G401 (cell line): Measurements from ENCODE around the gene TIGD4. TPM values are rescaled to one million over a fixed set of nuclear protein-coding genes. Genes with fewer than 3 reads are reported as not detected.
A peak's percentile ranks its signal among the peaks of the same experiment; 100 is the strongest.

Source experiments
- DNase-seq: peaks from one replicate; pipeline ENCODE4 v3.0.0-alpha.2; 2015; ENCODE audit warnings: low spot score
- in situ Hi-C: cut with HindIII; loops from 2 replicates; pipeline ENCODE4 v1.10.0; 2016; ENCODE audit warnings: low sequenced_read_pairs, mixed read lengths
- total RNA-seq: library from RNA; depleted of rRNA; stranded (reverse); fragments of >200 nt; shearing (Covaris generic); gene quantifications from 2 replicates; pipeline ENCODE4 v1.2.3, GENCODE V29; 2014; rRNA removed

The TIGD4 gene
- 0.18 and 0.85 TPM in 2 replicates for total RNA-seq

DNA sequence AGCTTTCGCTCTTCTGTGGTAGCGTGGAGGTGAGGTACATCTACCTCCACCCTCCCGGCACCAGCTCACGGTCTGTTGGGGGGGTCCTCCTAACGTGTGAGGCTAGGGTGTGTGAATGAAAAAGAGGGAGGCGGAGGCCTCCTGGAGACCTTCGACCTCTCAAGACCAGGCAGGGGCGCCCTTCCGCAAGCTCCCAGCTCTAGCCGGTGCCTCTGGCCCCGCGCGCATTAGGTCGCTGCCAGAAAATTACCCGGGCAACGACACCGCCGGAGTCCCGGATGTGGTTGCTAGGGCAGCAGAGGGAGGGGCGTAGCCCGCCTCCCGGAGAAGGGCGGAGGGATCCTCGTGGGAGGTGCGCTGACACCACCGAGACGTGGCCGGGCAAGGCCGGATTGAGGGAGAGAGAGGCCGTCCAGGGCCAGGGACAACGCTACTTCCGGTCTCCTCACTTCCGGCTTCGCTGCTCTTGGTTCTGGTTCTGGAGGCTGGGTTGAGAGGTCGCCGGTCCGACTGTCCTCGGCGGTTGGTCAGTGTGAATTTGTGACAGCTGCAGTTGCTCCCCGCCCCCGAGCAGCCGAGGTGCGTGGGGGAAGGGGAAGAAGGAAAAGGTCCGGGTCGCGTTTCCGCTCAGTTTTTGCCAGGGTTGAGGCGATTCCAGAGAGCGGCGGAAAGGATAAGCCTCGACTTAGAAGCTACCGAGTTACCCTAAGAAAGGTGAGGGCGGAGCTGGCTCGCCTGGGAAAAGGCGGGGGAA is at the start of gene TIGD4, which contains the start of gene ARFIP1:
Gene TIGD4 (minus strand): TSS at position 218 of the 754 bp plus-strand sequence. CDS start 8,726 bp downstream, outside the sequence.
Gene ARFIP1 (plus strand): TSS at position 442 of the 754 bp plus-strand sequence. CDS start 49,680 bp downstream, outside the sequence.
- in situ Hi-C loops: no loop called here
- DNase-seq: peak; percentile 99

DNA sequence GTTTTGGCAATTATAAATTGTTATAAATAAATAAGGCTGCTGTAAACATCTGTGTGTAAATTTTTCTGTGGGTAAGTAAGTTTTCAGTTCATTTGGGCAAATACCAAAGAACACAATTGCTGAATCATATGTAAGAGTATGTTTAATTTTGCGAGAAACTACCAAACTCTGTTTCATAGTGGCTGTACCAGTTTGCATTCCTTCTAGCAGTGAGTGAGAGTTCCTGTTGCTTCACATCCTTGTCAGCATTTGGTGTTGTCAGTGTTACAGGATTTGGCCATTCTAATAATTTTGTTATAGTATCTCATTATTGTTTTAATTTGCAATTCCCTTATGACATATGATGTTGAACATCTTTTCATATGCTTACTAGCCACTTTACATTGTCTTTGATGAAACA is 48.6 kb upstream of the TIGD4 start:
- no peak for DNase-seq
- in situ Hi-C loops: no loop called here

DNA sequence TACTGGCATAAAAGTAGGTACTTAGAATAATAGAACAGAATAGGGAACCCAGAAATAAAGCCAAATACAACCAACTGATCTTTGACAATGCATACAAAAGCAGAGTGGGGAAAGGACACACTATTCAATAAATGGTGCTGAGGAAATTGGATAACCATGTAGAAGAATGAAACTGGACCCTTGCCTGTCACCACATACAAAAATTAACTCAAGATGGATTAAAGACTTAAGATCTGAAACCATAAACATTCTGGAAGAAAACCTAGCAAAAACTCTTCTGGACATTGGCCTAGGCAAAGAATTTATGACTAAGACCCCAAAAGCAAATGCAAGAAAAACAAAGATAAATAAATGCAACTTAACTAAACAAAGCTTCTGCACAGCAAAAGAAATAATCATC is 45.8 kb upstream of the TIGD4 start:
- in situ Hi-C loops: no loop called here
- DNase-seq: no peak

DNA sequence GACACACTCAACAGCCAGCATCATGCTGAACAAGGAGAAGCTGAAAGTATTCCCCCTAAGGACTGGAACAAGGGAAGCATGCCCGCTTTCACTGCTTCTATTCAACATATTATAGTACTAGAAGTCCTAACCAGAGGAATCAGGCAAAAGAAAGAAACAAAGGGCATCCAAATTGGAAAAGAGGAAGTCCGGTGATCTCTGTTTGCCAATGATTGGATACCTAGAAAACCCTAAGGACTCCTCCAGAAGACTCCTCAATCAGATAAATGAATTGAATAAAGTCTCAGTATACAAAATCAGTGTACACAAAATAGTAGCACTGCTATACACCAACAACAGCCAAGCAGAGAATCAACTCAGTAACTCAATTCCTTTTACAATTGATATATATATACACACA is 45.0 kb upstream of the TIGD4 start:
- in situ Hi-C loops: no loop called here
- DNase-seq: no peak

DNA sequence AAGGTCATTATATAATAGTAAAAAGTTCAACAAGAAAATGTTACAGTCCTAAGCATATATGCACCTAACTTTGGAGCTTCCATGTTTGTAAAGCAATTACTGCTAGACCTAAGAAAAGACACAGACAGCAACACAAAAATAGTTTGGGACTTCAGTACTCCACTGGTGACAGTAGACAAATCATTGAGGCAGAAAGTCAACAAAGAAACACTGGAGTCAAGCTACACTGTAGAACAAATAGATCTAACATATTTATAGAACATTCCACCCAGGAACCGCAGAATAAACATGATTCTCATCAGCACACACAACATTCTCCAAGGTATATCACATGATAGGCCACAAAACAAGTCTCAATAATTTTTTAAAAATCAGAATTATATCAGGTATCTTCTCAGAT is 42.8 kb upstream of the TIGD4 start:
- in situ Hi-C loops: no loop called here
- no peak for DNase-seq

DNA sequence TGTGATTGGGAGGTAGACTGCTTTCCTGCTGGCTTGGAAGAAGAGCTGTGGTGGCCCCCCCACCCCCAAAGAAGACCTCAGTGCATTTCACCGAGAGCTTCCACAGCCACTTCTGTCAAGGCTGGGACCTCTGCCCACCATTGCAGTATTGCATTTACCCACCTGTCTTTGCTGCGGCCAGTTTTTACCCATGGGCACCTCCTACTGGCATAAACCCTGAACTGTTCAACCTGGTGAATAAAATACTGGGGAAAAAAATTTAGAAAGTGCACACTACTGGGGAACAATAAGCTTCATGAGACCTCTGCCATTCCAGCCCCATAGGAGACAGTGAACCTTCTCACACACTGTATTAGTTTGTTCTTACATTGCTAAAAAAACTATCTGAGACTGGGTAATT is 40.5 kb upstream of the TIGD4 start:
- in situ Hi-C loops: no loop called here
- no peak for DNase-seq

DNA sequence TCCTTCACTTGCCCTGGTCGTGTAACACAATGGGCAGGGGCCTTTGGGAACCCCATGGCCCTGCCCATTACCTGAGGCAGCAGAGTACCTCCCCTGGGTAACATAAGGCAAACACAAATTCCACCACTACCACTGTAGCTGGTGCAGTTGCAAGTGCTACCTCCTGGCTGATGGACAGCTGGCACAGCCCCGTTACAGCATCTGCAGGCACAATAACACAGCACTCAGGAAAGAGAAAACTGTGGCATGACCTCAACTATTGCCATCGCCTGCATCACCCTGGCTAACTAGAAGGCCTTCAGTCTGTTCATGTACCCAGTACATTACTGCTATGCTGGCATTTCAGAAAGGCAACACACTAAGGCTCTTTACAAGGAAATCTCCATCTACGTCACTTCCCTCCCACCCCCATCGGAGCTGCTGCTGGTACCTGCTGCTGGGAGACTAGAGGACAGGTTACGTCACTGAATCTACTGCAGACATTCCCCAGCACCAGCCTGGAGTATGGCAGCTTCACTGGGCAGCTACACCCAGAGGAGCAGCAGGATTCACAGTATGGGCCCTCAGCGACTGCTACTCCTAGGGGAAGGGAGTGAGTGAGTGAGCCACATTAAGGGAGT is 39.6 kb upstream of the TIGD4 start:
- DNase-seq: no peak
- in situ Hi-C loops: no loop called here

DNA sequence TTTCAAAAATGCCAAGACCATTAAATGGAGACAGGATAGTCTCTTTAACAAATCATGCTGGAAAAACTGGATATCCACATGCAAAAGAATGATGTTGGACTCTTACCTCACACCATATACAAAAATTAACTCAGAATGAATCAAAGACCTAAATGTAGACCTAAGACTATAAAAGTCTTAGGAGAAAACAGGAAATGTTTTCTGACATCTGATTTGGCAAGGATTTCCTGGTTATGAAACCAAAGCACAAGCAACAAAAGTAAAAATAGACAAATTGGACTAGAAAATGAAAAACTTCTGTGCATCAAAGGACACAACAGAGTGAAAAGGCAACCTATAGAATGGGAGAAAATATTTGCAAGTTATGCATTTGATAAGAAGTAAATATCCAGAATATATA is 37.8 kb upstream of the TIGD4 start:
- no peak for DNase-seq
- in situ Hi-C loops: no loop called here

DNA sequence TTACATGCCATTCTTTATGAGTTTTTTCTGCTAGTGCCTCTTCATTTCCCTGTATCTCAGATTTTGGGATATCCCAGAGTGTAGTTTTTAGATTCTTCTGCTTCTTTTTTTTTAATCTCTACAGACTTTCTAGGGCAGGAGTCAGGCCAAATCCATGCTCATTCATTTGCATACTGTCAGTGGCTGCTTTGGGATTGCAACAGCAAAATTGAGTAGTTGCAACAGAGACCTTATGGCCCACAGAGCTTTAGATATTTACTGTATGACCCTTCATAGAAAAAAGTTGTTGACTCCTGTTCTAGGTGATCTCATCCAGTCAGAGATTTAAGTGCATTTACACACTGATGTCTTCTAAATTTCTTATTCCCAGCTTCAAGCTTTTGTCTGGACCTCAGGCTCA is 35.5 kb upstream of the TIGD4 start:
- in situ Hi-C loops: no loop called here
- DNase-seq: no peak

DNA sequence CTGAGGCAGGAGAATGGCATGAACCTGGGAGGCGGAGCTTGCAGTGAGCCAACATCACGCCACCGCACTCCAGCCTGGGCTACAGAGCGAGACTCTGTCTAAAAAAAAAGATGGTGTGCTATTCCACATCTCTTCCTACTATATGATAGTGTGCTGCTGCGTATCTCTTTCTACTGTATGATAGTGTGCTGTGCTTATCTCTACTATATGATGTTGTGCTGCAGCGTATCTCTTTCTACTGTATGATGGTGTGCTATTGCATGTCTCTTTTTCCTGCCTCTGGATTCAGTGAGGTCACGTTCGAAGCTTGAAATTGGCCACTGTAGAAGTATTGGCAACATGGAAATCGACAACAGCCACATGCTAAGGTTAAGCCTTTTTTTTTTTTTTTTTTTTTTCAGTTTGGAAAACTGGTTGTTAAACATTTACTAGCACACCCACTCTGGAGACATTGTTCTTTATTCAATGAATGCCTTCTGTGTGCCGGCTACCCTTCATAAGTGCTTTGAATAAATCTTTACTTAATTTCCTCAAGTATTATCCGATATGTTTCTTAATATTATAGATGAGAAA is 31.3 kb upstream of the TIGD4 start:
- in situ Hi-C loops: no loop called here
- no peak for DNase-seq

DNA sequence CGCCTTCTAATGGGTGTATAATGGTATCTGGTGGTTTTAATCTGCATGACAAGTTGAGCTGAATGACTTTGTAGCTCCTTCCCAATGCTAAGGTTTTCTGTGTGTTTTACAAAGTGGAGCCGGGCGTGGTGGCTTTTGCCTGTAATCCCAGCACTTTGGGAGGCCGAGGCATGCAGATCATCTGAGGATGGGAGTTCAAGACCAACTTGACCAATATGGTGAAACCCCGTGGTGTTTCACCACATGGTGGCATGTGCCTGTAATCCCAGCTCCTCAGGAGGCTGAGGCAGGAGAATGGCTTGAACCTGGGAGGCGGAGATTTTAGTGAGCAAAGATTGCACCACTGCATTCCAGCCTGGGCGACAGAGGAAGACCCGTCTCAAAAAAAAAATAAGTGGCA is 29.1 kb upstream of the TIGD4 start:
- no peak for DNase-seq

DNA sequence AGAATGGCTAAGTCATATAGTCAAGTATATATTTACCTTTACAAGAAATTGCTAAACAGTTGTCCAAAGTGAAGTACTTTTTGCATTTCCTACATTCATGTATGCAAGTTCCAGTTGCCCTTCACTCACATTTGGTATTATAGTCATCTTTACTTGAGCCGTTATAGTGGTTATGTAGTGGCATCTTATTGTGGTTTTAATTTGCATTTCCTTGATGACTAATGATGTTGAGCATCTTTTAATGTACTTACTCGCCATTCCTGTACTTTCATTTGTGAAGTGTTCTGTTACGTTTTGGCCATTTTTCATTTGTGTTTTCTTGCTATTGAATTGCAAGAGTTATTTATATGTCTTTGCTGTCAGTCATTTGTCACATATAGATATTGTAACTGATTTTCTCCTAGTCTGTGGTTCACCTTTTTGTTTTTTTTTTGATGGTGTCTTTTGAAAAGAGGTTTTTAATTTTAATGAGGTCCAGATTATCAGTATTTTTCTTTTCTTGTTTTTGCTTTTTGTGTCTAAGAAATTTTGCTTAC is 27.8 kb upstream of the TIGD4 start:
- in situ Hi-C loops: no loop called here

More for the DNA sequence above, 29.1 kb upstream of the TIGD4 start:
- in situ Hi-C loops: no loop called here

DNA sequence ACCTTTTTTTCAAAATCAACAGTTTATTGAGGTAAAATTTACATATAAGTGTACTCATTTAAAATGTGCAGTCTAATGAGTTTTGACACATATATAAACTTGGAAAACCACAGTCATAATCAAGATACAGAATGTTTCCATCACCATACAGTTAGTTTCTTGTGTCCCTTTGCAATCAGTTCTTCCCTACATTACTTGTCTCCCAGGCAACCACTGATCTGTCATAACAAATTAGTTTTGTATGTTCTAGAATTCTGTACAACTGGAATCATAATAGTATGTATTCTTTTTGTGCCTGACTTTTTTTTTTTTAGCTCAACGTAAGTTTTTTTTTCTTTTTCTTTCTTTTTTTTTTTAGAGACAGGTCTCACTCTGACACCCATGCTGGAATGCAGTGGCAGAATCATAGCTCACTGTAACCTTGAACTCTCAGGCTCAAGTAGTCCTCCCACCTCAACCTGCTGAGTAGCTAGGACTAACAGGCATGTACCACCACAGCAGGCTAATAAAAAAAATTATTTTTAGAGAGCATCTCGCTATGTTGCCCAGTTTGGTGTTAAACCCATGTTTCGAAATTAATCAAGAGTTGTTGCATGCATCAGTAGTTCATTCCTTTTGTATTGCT is 27.1 kb upstream of the TIGD4 start:
- DNase-seq: no peak
- in situ Hi-C loops: no loop called here

More for the DNA sequence above, 27.8 kb upstream of the TIGD4 start:
- no peak for DNase-seq

DNA sequence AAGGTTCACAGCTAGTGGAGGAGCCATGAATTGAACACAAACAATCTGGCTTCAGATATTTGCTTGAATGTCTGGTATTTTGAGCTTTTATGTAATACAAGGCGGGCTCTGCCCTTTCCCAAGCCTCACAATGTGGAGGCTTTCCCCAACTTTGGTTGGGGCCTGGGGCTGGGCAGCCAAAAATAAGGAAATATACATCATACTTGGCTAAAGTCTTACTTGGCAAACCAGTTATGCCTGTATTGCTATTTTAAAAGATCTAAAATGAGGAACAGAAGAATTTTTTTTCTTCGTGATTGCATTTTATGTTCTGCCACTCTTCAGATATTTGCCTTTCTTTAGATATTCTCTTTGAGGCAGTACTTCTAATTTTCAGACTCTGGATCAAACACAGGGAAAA is 26.3 kb upstream of the TIGD4 start:
- in situ Hi-C loops: no loop called here
- no peak for DNase-seq

DNA sequence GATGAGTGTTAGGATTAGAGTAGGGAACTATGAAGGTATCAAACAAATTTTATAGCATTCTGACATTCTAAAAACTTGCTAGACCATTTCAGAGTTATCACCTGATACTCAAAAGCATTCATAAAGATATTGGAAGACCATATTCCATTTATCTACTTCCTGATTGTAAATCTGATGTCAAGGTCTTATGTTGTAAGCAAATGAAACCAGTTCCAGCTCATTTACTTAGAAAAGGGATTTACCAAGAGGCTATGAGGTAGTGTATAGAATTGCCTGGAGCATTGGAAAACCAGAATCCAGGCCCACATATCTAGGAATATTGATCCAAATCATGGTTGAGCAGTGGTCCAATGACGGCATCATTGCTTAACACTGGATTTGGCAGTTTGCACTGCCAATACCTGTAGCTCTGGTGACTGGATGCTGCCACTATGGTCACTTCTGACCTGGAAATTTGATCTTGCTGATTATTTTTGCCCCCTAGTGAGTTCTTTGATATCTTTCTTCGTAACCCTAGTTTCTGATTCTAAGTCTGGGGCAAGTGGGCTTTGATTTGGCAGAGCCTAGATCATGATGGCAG is 25.6 kb upstream of the TIGD4 start:
- DNase-seq: no peak
- in situ Hi-C loops: no loop called here

DNA sequence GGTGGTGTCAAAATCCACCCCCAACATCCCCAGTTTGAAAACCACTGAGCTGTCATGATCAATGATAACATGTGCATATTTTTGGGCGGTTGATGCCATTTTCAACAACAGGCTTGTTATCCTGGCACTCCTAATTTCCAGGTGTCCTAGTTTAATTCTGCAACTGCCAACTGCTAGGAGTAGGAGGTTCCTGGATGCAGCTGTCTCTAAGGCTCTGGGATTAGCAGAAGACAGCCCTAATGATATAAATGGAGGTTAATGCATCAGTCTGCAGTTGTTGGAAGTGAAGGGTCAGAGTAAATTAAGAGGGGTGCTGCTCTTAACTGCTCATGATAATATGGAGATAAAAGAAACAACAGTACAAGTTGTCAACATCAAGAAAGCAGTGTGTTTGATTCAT is 24.0 kb upstream of the TIGD4 start:
- in situ Hi-C loops: no loop called here

DNA sequence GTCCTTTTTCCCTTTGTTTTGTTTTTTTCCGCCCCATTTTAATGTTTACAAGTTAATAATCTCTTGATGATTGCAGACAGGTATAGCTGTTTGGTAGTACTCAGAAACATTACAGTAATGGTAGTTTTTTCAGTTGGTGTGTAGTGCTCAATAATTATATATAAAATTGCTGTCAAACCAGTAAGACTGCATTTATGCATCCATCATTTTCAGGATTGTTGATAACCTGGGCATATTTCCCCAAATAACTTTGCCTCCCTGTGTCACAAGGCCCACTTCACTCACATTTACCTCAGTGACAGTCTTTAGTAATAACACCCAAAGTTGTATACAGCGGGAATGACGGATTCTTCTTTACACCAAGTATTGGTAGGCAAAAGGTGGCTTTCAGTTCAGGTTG is 16.4 kb upstream of the TIGD4 start:
- in situ Hi-C loops: no loop called here
- no peak for DNase-seq

More for the DNA sequence above, 24.0 kb upstream of the TIGD4 start:
- DNase-seq: no peak

DNA sequence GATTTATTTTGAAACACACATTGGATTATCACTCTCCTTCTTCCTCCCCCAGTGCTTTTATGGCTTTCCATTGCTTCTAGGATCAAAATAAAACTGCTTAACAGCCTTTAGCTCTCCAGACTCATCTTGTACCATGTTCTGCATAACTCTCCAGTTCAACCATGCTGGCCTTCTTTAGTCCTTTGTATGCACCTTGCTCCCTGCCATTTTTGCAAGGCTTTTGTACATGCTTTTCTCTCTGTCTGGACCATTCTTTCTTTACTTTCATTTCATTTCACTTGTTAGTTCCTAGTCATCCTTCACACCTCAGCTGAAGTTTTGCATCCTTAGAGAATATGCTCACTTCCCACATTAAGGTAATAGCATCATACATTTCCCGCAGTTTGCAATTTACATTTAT is 7.1 kb upstream of the TIGD4 start:
- no peak for DNase-seq
- in situ Hi-C loops: no loop called here
